GM21619 (cell line): ENCODE results near the gene TRIM38.
"Not testable (repeated sequence)": the region's sequence is repeated elsewhere in the genome, so short reads cannot be mapped to it uniquely, and the experiment has no call there.

ENCODE experiments used
- ATAC-seq: cut with Tn5 transposase; IDR thresholded peaks from one replicate; pipeline ENCODE4 v1.9.1; 2021; ENCODE audit not compliant: unreplicated experiment

Gene TRIM38

DNA sequence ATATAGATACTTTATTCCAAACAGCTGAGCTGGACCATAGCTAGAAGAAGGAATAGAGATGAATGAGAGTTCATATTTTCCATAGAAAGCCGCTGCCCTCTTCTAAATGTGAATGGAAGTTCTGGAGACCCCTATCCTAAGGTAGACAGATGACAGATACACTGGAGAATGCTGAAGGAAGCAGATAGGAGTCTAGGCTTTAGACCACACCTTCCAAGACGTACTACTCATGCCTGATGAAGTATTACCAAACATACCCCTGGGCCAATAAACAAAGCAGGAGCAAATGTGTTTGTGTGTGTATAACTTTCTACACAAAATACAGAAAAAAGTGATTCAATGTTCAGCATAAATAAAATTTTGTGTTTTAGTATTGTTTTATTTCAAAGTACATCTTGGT is 23.0 kb upstream of the TRIM38 start:
- ATAC-seq = no peak

GRCh38 chr6:25942561-25943147 is 19.9 kb upstream of the TRIM38 start:
- no peak for ATAC-seq

- no peak for ATAC-seq
These were observed 18.7 kb upstream of the TRIM38 start for GRCh38 chr6:25943887-25944286.

DNA sequence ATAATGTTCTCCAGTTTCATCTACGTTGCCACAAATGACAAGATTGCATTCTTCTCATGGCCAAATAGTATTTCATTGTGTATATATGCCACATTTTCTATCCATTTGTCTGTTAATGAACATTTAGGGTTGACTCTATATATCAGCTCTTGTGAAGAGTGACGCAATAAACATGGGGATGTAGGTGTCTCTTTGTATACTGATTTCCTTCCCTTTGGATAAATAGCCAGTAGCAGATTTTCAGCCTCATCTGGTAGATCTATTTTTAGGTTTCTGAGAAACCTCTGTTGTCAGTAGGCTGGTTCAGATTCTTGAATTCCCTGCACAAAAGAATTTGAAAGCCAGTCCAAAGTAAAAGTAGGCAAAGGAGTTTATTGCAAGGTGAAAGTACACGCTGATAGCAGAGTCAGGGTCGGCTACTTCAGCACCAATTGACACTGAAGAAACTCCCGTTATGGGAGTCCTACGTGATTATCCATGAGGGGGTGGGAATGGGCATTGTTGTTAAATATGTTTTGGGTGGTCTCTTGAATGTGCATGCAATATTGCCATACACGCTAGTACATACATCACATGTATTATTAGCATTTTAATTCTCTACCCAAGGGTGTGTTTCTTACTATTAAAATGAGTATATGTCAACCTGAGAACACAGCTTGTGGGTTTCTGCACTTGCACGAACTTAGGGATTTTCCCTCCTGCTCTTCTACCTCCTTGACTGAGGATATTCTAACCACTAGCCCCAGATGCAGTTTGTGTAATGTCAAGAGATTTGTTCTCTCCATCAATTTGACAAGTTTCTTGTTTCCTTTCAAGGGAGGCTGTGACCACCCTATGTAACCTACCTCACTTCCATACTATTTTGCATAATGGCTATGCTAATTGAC is 17.7 kb upstream of the TRIM38 start:
- peak; percentile 91 for ATAC-seq

GRCh38 chr6:25945738-25946137 is 16.9 kb upstream of the TRIM38 start:
- not testable (repeated sequence) for ATAC-seq

DNA sequence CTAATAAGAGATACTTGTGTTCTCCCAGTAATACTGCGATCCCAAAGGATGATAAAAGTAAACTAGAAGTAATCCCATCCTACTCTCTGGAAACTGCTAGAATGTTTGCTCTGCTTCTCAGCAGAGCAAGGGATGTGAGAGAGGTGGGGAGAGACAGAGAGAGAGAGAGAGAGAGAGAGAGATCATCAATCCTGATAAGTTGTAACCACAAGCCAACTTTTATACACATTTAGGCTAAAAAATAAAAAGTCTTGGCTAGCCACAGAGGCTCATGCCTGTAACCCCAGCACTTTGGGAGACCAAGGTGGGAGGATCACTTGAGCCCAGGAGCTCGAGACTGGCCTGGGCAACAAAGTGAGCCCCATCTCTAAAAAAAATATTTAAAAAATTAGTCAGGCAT is 16.0 kb upstream of the TRIM38 start:
- no peak for ATAC-seq

DNA sequence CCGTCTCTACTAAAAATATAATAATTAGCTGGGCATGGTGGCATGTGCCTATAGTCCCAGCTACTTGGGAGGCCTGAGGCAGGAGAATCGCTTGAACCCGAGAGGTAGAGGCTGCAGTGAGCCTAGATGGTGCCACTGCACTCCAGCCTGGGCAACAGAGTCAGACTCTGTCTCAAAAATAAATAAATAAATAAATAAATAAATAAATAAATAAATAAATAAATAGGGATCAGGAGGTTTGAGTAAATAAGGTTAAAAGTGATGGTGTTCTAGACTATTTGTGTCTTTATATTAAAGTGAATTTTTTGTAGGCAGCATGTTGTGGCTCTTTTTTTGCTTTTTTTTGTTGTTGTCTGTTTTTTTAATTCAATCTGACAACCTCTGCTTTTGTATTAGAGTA is 15.1 kb upstream of the TRIM38 start:
- not testable (repeated sequence) for ATAC-seq

DNA sequence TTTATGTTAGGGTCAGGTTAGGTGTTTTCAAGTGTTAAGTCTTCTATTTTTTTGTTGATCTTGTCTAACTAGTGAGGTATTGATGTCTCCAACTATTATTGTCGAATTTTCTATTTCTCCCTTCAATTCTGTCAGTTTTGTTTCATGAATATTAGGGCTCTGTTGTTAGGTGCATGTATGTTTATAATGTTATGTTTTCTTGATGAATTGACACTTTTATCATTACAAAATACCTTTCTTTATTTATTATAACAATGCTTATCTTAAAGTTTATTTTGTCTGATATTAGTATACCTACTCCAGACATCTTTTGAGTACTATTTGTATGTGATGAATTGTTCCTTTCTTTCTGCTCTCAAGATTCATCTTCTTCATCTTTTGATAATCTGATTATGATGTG is 12.9 kb upstream of the TRIM38 start:
- no peak for ATAC-seq

DNA sequence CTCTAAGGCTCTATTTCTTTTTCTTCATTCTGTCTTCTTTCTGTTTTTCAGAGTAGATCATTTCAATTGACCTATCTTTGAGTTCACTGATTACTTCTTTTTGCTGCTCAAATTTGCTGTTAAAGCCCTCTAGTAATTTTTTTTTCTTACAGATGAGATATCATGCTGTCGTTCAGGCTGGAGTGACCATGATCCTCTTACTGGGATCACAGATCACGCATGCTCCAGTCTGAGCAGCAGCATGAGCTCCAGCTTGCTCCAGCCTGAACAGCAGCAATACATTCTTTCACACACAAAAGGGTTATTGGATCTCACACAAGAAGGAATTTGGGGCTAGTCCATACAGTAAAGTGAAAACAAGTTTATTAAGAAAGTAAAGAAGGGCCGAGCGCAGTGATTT is 12.3 kb upstream of the TRIM38 start:
- ATAC-seq = no peak

DNA sequence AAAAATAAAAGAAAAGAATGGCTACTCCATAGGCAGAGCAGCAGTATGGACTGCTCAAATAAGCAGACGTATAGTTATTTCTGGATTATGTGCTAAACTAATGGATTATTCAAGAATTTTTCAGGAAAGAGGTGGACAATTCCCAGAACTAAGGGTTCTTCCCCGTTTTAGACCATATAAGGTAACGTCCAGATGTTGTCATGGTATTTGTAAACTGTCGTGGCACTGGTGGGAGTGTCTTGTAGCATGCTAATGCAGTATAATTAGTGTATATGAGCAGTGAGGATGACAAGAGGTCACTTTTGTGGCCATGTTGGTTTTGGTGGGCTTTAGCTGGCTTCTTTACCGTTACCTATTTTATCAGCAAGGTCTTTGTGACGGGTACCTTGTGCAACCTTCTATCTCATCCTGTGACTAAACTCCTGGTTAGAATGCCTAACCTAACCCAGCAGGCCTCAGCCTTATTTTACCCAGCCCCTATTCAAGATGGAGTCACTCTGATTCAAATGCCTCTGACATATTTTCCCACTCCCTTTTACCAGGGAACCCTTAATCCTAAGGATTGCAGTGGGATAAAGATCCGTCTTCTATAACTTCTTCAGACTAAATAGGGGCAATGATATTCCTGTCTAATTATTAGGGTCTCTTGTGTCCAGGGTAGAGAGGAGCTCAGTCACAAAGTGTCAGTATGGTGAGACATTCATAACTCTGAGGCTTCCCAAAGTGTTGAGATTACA is 11.1 kb upstream of the TRIM38 start:
- no peak for ATAC-seq

- ATAC-seq = no peak
These were observed 10.1 kb upstream of the TRIM38 start for GRCh38 chr6:25952535-25952934.

DNA sequence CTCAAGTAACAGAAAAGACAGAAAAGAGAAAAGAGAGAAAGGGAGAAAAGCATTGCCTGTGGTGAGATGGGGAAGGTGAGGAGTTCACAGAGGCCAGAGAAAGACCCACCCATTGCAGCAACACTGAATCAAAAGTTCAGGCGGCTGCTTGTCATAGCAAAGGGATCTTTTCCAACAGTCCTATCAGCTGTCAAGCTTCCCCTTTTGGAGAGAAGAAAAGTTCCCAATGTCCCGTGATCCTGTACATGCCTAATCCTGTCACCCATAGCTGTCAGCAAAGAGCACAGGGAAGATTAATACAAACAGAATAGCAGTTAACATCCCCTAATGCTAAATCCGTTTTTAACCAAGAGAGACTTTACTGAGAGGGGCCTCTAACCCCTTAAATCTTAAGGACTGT is 8.9 kb upstream of the TRIM38 start:
- ATAC-seq = no peak

DNA sequence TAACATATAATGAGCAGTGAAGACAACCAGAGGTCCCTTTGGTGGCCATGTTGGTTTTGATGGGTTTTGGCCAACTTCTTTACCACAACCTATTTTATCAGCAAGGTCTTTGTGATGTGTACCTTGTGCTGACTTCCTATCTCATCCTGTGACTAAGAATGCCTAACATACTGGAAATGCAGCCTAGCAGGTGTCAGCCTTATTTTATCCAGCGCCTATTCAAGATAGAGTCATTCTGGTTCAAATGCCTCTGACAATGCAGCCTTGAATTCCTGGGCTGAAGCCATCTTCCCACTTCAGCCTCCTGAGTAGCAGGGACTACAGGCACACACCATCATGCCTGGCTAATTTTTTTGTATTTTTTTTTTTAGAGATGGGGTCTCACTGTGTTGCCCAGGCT is 7.8 kb upstream of the TRIM38 start:
- no peak for ATAC-seq

GRCh38 chr6:25956226-25956625 is 6.4 kb upstream of the TRIM38 start:
- ATAC-seq = no peak

GRCh38 chr6:25958700-25959162 is 3.9 kb upstream of the TRIM38 start:
- no peak for ATAC-seq

- no peak for ATAC-seq
These were observed 2.6 kb upstream of the TRIM38 start for GRCh38 chr6:25959890-25960536.

- no peak for ATAC-seq
These were observed 1.9 kb upstream of the TRIM38 start for GRCh38 chr6:25960734-25961133.

GRCh38 chr6:25961619-25962148 is 918 bp upstream of the TRIM38 start:
- ATAC-seq = no peak

DNA sequence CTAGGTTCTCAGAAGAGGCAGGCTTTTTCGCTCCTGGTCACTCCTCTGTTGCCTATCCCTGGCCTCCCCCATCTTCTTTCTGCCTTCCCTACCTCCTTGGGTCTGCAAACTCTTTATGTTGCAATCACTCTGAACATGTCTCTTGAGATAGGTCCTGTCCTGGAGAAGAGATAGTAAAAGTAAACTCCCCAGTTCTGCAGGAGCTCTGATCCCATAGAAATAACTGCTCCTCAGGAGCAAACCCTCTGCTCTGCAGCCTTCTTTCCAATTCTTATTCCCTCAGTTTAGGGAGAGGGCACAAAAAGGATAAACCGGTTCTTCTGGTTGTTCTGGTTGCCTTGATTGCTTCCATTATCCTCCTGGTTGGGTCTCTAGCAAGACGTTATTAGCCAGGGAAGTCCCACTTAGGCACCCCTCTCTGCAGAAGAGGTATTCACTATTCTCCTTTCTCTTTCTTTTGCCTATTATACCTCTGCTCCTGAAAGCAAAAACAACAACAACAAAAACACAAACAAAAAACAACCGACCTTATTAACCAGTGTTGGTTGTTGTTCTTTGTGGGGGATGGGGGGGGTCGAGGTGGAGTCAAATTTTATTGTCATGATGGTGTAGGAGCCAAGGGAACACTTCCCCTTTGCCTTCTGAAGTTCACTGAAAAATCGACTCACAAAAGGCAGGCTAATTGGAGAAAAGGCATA is 973 bp downstream of the TRIM38 start:
- ATAC-seq = no peak

GRCh38 chr6:25965058-25965457 is 2.5 kb downstream of the TRIM38 start:
- no peak for ATAC-seq
